HCT116 (cell line): Measurements from ENCODE around the gene CAND2. TPM values are rescaled to one million over a fixed set of nuclear protein-coding genes. Genes with fewer than 3 reads are reported as not detected.

ENCODE experiments used
- ATAC-seq: fragments of 200-7000 bp; cut with Tn5 transposase; 2 replicates; pipeline ENCODE4 v1.9.1; 2020; ENCODE audit warnings: mild to moderate bottlenecking, moderate library complexity
- BruUV-seq: library from RNA; stranded (reverse); fragments of 400-500 nt; replicated peaks from 2 replicates; lab custom pipeline; 2021; lab: Mats Ljungman, UMichigan
- CTCF ChIA-PET: fragments of 300-600 bp; sonication (Branson Sonifier 250); formaldehyde crosslinking; loops from one replicate; lab custom pipeline; 2021; ENCODE audit warnings: antibody characterized with exemption; lab: Charles Lee
- POLR2A ChIA-PET: fragments of 300-600, 350-600 bp; sonication (Branson Sonifier 250); formaldehyde crosslinking; loops from one replicate; lab custom pipeline; 2021; ENCODE audit warnings: antibody characterized with exemption; lab: Charles Lee
- RAD21 ChIA-PET, 2 experiments: fragments of 300-600 bp; sonication (Branson Sonifier 250); formaldehyde crosslinking; loops; one replicate each; lab custom pipeline; 2023; ENCODE audit warnings: low total read pairs in 2 of 2; ENCODE audit not compliant: uncharacterized antibody in 2 of 2, unreplicated experiment in 2 of 2, low non-redundant PET in 1 of 2; lab: Charles Lee
- DNase-seq: peaks from one replicate; pipeline ENCODE4 v3.0.0-alpha.2; 2010; ENCODE audit warnings: low read depth, low spot score
- H2AFZ ChIP-seq: fragments of 200-600 bp; shearing (Covaris generic), sonication (generic); 2 replicates; pipeline ENCODE4 v1.6.1; 2017; ENCODE audit warnings: low read depth, mixed run types, mixed read lengths, antibody characterized with exemption, low read length; ENCODE audit not compliant: poor library complexity, severe bottlenecking
- H3K27ac ChIP-seq: 2 replicates; pipeline ENCODE4 v1.5.1; 2012; ENCODE audit warnings: low read depth, low read length
- H3K27me3 ChIP-seq: fragments of 200-600 bp; sonication (generic); 2 replicates; pipeline ENCODE4 v1.6.1; 2016; ENCODE audit warnings: mixed run types, low read length, mixed read lengths; ENCODE audit not compliant: insufficient read depth
- H3K36me3 ChIP-seq, 2 experiments: fragments of 200-500 bp in 1 of 2; fragments of 200-600 bp in 1 of 2; sonication (Bioruptor generic) in 1 of 2; sonication (generic) in 1 of 2; 2 replicates each; pipeline versions ENCODE4 v1.5.1 to v1.6.1; 2014 to 2016; ENCODE audit warnings: low read length in 2 of 2, inconsistent platforms in 1 of 2, mixed read lengths in 1 of 2, mixed run types in 1 of 2; ENCODE audit not compliant: insufficient read depth in 2 of 2, control insufficient read depth in 1 of 2
- H3K4me1 ChIP-seq, 2 experiments: fragments of 200-600 bp in 1 of 2; sonication (generic) in 1 of 2; 2 replicates each; pipeline versions ENCODE4 v1.5.1 to v1.6.1; 2012 to 2017; ENCODE audit warnings: low read length in 2 of 2, inconsistent platforms in 1 of 2, mild to moderate bottlenecking in 1 of 2, mixed read lengths in 1 of 2, mixed run types in 1 of 2, moderate library complexity in 1 of 2; ENCODE audit not compliant: insufficient read depth in 2 of 2, control insufficient read depth in 1 of 2
- H3K4me2 ChIP-seq: fragments of 200-600 bp; sonication (generic); 2 replicates; pipeline ENCODE4 v1.6.1; 2017; ENCODE audit warnings: mixed run types, low read length, mixed read lengths
- H3K4me3 ChIP-seq, 2 experiments: fragments of 200-600 bp in 1 of 2; sonication (generic) in 1 of 2; replicated peaks in 1 of 2; 2 replicates each; pipeline ENCODE4 v1.5.1; 2011 to 2016; ENCODE audit warnings: low read length in 2 of 2, control low read depth in 1 of 2, low read depth in 1 of 2, mild to moderate bottlenecking in 1 of 2, mixed read lengths in 1 of 2, mixed run types in 1 of 2
- H3K79me2 ChIP-seq: fragments of 200-600 bp; sonication (generic); 2 replicates; pipeline ENCODE4 v1.6.1; 2017; ENCODE audit warnings: mild to moderate bottlenecking, mixed run types, low read length, moderate library complexity, mixed read lengths; ENCODE audit not compliant: insufficient read depth
- H3K9ac ChIP-seq: fragments of 200-600 bp; sonication (generic); 2 replicates; pipeline ENCODE4 v1.6.1; 2016; ENCODE audit warnings: low read length, mixed read lengths
- H3K9me2 ChIP-seq: fragments of 200-600 bp; sonication (generic), shearing (Covaris generic); 2 replicates; pipeline ENCODE4 v1.6.1; 2017; ENCODE audit warnings: mixed run types, mild to moderate bottlenecking, moderate library complexity; ENCODE audit not compliant: insufficient read depth
- H3K9me3 ChIP-seq, 2 experiments: fragments of 200-500 bp in 1 of 2; fragments of 200-600 bp in 1 of 2; sonication (Bioruptor generic) in 1 of 2; sonication (generic) in 1 of 2; 2 replicates each; pipeline ENCODE4 v1.6.1; 2014 to 2017; ENCODE audit warnings: low read length in 2 of 2, mixed read lengths in 2 of 2, inconsistent platforms in 1 of 2, low read depth in 1 of 2, mild to moderate bottlenecking in 1 of 2, mixed run types in 1 of 2, moderate library complexity in 1 of 2; ENCODE audit not compliant: control insufficient read depth in 1 of 2, insufficient read depth in 1 of 2
- H4K20me1 ChIP-seq: fragments of 200-600 bp; sonication (generic), shearing (Covaris generic); 2 replicates; pipeline ENCODE4 v1.6.1; 2017; ENCODE audit warnings: mixed run types, mild to moderate bottlenecking, moderate library complexity; ENCODE audit not compliant: insufficient read depth
- ATF3 ChIP-seq: IDR thresholded peaks from 2 replicates; pipeline ENCODE4 v1.6.1; 2012
- CBX3 ChIP-seq: IDR thresholded peaks from 2 replicates; pipeline ENCODE4 v1.6.1; 2012; ENCODE audit warnings: low read depth
- CEBPB ChIP-seq: IDR thresholded peaks from 2 replicates; pipeline ENCODE4 v1.6.1; 2012; ENCODE audit warnings: low read depth
- CTCF ChIP-seq, 3 experiments: fragments of 200-600 bp in 1 of 3; sonication (generic) in 1 of 3; IDR thresholded peaks in 2 of 3; conservative IDR thresholded peaks in 1 of 3; 2 replicates each; pipeline ENCODE4 v1.5.1; 2012 to 2017; ENCODE audit warnings: low read depth in 2 of 3, low read length in 2 of 3, antibody characterized with exemption in 1 of 3, borderline replicate concordance in 1 of 3, control low read depth in 1 of 3, mild to moderate bottlenecking in 1 of 3, mixed read lengths in 1 of 3, mixed run types in 1 of 3, moderate library complexity in 1 of 3; ENCODE audit not compliant: insufficient read depth in 1 of 3
- EGR1 ChIP-seq: IDR thresholded peaks from 2 replicates; pipeline ENCODE4 v1.6.1; 2012; ENCODE audit warnings: low read depth
- ELF1 ChIP-seq: IDR thresholded peaks from 2 replicates; pipeline ENCODE4 v1.6.1; 2012; ENCODE audit warnings: low read depth, borderline replicate concordance
- EZH2 ChIP-seq: fragments of 200-600 bp; sonication (generic); IDR thresholded peaks from 2 replicates; pipeline ENCODE4 v1.6.1; 2017; ENCODE audit warnings: antibody characterized with exemption, mixed run types
- FOSL1 ChIP-seq: IDR thresholded peaks from 2 replicates; pipeline ENCODE4 v1.6.1; 2012; ENCODE audit warnings: low read depth
- JUND ChIP-seq: IDR thresholded peaks from 2 replicates; pipeline ENCODE4 v1.6.1; 2012
- RAD21 ChIP-seq: IDR thresholded peaks from 2 replicates; pipeline ENCODE4 v1.6.1; 2012; ENCODE audit warnings: low read depth, mild to moderate bottlenecking
- SIN3A ChIP-seq: IDR thresholded peaks from 2 replicates; pipeline ENCODE4 v1.6.1; 2012; ENCODE audit warnings: low read depth
- SP1 ChIP-seq: IDR thresholded peaks from 2 replicates; pipeline ENCODE4 v1.6.1; 2012; ENCODE audit warnings: low read depth
- ZFX ChIP-seq: fragments of 450-650 bp; IDR thresholded peaks from 2 replicates; pipeline ENCODE4 v1.6.1; 2017
- intact Hi-C: fragments of 100-400 bp; cut with micrococcal nuclease; formaldehyde crosslinking; loops from 2 replicates; pipeline ENCODE4 v1.10.0; 2022
- total RNA-seq: library from RNA; stranded (reverse); gene quantifications from one replicate; pipeline ENCODE4 v1.2.1, GENCODE V29; 2021; ENCODE audit not compliant: unreplicated experiment
- TF ChIP-seq, protein P1 (sequence below): IDR thresholded peaks from 2 replicates; pipeline ENCODE4 v1.6.1; 2011; ENCODE audit warnings: mild to moderate bottlenecking, low read length, moderate library complexity; ENCODE audit not compliant: insufficient replicate concordance; ENCODE audit errors: extremely low read depth

The CAND2 gene
- total RNA-seq, 1 experiment from 2014 or later, result not detected

DNA sequence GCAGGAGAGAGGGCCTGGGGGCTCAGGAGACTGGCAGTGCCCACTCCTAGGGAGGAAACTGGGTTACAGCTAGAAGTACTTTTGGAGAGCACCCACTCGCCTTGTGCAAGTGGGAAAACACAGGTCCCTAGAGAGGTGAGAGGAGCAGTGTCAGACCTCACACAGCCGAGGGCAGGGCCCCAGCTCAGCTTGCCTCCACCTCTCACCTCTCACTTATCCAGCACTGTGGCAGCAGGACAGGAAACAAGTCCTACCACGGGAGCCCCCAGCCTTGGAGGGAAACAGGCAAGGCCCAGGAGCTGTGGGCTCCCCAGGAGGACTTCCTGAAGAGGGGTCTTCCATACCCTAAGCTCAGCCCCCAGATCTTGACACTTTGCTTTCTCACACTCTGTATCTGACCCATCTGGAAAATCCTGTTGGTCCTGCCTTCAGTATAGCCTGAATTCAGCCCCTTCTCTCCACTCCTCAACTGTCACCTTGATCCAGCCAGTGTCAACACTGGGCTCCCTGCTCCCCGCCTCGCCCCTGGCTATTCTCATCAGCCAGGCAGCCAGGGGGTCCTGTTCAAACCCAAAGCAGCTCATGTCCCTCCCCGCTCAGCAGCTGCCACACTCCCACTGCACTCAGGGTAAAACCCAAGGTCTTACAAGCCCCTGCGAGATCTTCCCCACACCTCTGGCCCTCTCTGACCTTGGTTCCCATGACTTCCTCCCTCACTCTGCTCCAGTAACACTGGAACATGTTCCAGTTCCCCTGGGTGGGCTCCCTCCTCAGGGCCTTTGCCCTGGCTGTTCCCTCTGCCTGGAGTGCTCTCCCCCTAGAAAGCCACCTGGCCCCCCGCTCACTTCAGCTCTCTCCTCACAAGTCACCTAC, 36.6 kb upstream of the CAND2 start:
- no peaks in the 10 kb centered on the region for H3K9me3 ChIP-seq
- H2AFZ ChIP-seq, result no peak overlapping the region
- H3K9me2 ChIP-seq, result no peaks in the 10 kb centered on the region
- no peaks in the 10 kb centered on the region for H3K27me3 ChIP-seq
- intact Hi-C loops, result no loop called here
- TF ChIP-seq ZFX, result peak; percentile 40; the same call in 1 of the 2 replicates
- TF ChIP-seq CEBPB, result no peak
- H3K27ac ChIP-seq, result peak overlapping the region; percentile 79
- ChIA-PET CTCF (interaction anchor here (1.5 kb wide), 1 partner anchor 50 kb away, joined by 4 read pairs; no protein-coding TSS in a partner anchor), RAD21 (no interaction called here), POLR2A (interaction anchor here (1.0 to 1.5 kb wide), 4 partner anchors 8 to 48 kb away, joined by 3 to 5 read pairs (median 4); no protein-coding TSS in a partner anchor)
- no peaks in the 10 kb centered on the region for H3K79me2 ChIP-seq
- peaks cover 32 to 51% of the 10 kb centered on the region in 2 experiments for H3K4me1 ChIP-seq
- H3K9ac ChIP-seq, result peak overlapping the region; percentile 67
- H4K20me1 ChIP-seq, result no peaks in the 10 kb centered on the region
- TSS peak; percentile 96 for BruUV-seq
- H3K4me3 ChIP-seq, result peak overlapping the region; percentile 23 to 49; a peak in 3 of 4 replicates
- H3K4me2 ChIP-seq, result peak overlapping the region; percentile 84
- DNase-seq (no peak), ATAC-seq (peak; percentile 43)
- no peaks in the 10 kb centered on the region for H3K36me3 ChIP-seq

DNA sequence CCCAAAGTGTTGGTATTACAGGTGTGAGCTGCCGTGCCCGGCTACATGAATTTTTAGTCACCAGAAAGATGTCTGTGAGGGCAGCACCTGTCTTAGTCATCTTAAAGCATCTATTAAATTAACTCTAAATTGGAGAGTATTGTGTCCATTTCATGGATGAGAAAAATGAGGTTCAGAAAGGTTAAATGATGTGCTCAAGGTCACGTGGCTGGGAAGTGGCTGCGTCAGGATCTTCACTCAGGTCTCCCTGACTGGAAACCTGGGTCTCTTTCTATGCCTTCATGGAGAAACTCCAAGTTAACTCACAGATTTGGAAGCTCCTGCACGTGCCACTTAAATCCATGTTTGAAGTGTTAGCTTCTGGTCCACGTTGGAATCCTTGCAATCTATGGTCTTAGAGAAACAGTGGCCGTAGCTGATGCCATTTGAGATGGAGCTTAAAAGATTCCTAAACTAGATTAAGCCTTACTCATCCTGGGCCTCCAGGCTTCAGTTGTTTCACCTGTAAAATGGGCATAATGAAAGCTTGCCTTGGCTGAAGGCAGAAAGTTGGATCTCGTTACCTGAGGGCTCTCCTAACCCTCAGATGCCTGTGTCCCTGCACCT, 32.2 kb upstream of the CAND2 start:
- H3K9me3 ChIP-seq, result no peaks in the 10 kb centered on the region
- H3K9me2 ChIP-seq, result no peaks in the 10 kb centered on the region
- no peaks in the 10 kb centered on the region for H3K79me2 ChIP-seq
- TF ChIP-seq ZFX (no peak), SIN3A (no peak), EGR1 (no peak), CTCF (IDR thresholded peaks at IDR 0.05 in 2 of 3, conservative IDR thresholded peaks at IDR 0.05 in 1 of 3; ENCODE audit: borderline replicate concordance in 1 of 3, insufficient read depth in 1 of 3, low read depth in 2 of 3, low read length in 2 of 3) (no peak), EZH2 (no peak), JUND (no peak), ELF1 (no peak), RAD21 (no peak), FOSL1 (no peak), SP1 (no peak), ATF3 (no peak), CBX3 (no peak)
- TF ChIP-seq, protein P1, sequence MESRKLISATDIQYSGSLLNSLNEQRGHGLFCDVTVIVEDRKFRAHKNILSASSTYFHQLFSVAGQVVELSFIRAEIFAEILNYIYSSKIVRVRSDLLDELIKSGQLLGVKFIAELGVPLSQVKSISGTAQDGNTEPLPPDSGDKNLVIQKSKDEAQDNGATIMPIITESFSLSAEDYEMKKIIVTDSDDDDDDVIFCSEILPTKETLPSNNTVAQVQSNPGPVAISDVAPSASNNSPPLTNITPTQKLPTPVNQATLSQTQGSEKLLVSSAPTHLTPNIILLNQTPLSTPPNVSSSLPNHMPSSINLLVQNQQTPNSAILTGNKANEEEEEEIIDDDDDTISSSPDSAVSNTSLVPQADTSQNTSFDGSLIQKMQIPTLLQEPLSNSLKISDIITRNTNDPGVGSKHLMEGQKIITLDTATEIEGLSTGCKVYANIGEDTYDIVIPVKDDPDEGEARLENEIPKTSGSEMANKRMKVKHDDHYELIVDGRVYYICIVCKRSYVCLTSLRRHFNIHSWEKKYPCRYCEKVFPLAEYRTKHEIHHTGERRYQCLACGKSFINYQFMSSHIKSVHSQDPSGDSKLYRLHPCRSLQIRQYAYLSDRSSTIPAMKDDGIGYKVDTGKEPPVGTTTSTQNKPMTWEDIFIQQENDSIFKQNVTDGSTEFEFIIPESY, result no peak
- ChIA-PET CTCF (no interaction called here), RAD21 (no interaction called here), POLR2A (no interaction called here)
- intact Hi-C loops, result no loop called here
- no peak overlapping the region for H3K27ac ChIP-seq
- no peaks in the 10 kb centered on the region for H3K27me3 ChIP-seq
- no peak overlapping the region for H3K4me3 ChIP-seq
- no peak overlapping the region for H2AFZ ChIP-seq
- ATAC-seq (no peak), DNase-seq (no peak)
- no peak overlapping the region for H3K4me2 ChIP-seq
- H3K4me1 ChIP-seq, result peaks cover 16 to 31% of the 10 kb centered on the region in 2 experiments
- no TSS peak for BruUV-seq
- no peaks in the 10 kb centered on the region for H4K20me1 ChIP-seq
- no peaks in the 10 kb centered on the region for H3K36me3 ChIP-seq
- no peak overlapping the region for H3K9ac ChIP-seq
